ENCODE data around the gene IPO8. TPM values are rescaled to one million over a fixed set of nuclear protein-coding genes. Genes with fewer than 3 reads are reported as not detected.
"Not testable (repeated sequence)": the region's sequence is repeated elsewhere in the genome, so short reads cannot be mapped to it uniquely, and the experiment has no call there.

IPO8 gene
- total RNA-seq, 1 donor from 2014 or later, result 43.5 TPM

DNA sequence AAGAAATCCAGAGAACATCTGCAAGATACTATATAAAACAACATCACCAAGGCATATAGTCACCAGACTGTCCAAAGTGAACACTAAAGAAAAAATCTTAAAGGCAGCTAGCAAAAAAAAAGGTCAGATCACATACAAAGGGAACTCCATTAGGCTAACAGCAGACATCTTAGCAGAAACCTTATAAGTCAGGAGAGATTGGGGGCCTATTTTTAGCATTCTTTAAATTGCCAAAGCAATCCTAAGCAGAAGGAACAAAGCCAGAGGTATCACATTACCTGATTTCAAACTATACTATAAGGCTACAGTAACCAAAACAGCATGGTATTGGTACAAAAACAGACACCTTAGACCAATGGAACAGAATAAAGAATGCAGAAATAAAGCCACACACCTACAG is 92.5 kb downstream of the IPO8 start:
- TF ChIP-seq, protein P1, sequence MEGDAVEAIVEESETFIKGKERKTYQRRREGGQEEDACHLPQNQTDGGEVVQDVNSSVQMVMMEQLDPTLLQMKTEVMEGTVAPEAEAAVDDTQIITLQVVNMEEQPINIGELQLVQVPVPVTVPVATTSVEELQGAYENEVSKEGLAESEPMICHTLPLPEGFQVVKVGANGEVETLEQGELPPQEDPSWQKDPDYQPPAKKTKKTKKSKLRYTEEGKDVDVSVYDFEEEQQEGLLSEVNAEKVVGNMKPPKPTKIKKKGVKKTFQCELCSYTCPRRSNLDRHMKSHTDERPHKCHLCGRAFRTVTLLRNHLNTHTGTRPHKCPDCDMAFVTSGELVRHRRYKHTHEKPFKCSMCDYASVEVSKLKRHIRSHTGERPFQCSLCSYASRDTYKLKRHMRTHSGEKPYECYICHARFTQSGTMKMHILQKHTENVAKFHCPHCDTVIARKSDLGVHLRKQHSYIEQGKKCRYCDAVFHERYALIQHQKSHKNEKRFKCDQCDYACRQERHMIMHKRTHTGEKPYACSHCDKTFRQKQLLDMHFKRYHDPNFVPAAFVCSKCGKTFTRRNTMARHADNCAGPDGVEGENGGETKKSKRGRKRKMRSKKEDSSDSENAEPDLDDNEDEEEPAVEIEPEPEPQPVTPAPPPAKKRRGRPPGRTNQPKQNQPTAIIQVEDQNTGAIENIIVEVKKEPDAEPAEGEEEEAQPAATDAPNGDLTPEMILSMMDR (conservative IDR thresholded peaks at IDR 0.05), result no peak
- no peak overlapping the region for H3K27ac Mint-ChIP-seq (ENCODE audit: unreplicated experiment)
- H3K9me3 Mint-ChIP-seq, result peaks cover 13% of the 10 kb centered on the region
- peaks cover 6% of the 10 kb centered on the region for H3K4me1 Mint-ChIP-seq
- no peak for DNase-seq (ENCODE audit: low read depth, low spot score)
- no peak overlapping the region for H3K4me3 Mint-ChIP-seq
- H3K36me3 Mint-ChIP-seq (ENCODE audit: low read depth), result peaks cover 11% of the 10 kb centered on the region
- no peaks in the 10 kb centered on the region for H3K27me3 Mint-ChIP-seq (ENCODE audit: low read depth)

DNA sequence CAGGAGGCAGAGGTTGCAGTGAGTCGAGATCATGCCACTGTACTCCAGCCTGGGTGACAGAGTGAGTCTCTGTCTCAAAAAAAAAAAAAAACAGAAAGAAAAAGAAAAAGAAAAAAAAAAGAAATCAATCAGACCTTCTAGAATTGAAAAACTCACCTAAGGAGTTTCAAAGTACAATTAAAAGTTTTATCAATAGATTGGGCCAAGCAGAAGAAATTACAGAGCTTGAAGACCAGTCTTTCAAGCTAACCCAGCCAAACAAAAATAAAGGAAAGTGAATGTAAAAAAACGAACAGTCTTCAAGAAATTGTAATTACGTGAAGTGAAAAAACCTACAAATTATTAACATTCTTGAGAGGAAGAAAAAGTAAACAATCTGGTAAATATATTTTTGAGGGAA is 93.0 kb downstream of the IPO8 start:
- Mint-ChIP-seq H3K36me3 (ENCODE audit: low read depth) (peaks cover 9% of the 10 kb centered on the region), H3K4me1 (peaks cover 6% of the 10 kb centered on the region), H3K9me3 (peaks cover 11% of the 10 kb centered on the region), H3K4me3 (no peak overlapping the region), H3K27ac (ENCODE audit: unreplicated experiment) (no peak overlapping the region), H3K27me3 (ENCODE audit: low read depth) (no peaks in the 10 kb centered on the region)
- no peak for DNase-seq (ENCODE audit: low read depth, low spot score)
- TF ChIP-seq, protein P1 (conservative IDR thresholded peaks at IDR 0.05), result no peak

DNA sequence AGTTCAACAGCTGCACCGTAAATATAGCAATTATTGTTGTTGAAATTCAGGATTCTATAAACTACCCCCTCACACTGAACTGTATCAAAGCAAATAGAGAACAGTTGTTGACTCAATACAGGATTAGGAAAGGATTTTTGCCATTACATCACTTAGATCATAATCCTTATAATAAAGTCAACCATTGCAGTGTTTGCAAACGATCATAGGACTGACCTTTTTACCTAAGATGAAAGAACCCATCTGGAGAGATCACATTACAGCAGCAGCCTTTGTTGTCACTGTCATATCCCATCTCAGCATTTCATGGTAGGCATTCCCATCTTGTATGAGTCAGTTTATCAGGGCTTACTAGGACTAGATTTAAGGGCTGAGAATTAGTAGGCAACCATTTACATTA is 96.1 kb downstream of the IPO8 start:
- H3K36me3 Mint-ChIP-seq (ENCODE audit: low read depth), result peaks cover 15% of the 10 kb centered on the region
- H3K9me3 Mint-ChIP-seq, result peaks cover 12% of the 10 kb centered on the region
- DNase-seq (ENCODE audit: low read depth, low spot score), result no peak
- no peaks in the 10 kb centered on the region for H3K27me3 Mint-ChIP-seq (ENCODE audit: low read depth)
- TF ChIP-seq, protein P1 (conservative IDR thresholded peaks at IDR 0.05), result no peak
- no peak overlapping the region for H3K27ac Mint-ChIP-seq (ENCODE audit: unreplicated experiment)
- H3K4me3 Mint-ChIP-seq, result no peak overlapping the region
- H3K4me1 Mint-ChIP-seq, result peaks cover 6% of the 10 kb centered on the region

DNA sequence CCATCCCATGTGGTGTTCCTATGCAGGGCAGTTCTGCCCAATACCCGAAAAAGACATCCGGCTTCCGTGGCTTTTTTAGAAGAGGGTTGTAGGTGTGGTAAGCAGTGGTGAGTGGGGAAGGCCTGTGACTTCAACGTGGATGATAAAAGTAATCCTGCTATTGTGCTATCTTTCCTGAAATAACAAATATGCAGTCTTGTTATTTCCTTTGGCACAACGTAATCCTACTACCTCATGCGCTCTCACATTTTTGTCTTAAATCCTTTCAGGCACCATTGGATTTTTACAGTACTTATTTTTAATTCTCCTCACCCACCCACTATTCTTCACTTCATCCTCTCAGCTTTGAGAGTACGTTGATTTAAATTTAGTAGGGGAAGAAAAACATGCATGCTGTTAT is 96.8 kb downstream of the IPO8 start:
- peaks cover 6% of the 10 kb centered on the region for H3K4me1 Mint-ChIP-seq
- H3K27me3 Mint-ChIP-seq (ENCODE audit: low read depth), result no peaks in the 10 kb centered on the region

DNA sequence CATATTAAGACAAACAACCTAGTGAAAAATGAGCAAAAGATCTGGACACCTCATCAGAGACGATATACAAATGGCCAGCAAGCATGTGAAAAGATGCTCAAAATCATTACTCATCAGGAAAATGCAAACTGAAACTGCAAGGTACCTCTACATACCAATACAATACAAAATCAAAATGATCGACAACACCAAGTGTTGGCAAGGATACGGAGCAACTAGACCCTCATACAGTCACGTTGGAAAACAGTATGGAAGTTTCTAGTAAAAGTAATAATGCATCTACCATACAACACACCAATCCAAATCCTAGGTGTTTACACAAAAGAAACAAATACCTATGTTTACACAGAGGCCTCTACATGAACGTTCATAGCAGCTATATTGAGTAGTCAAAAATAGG is 99.9 kb downstream of the IPO8 start:
- DNase-seq (ENCODE audit: low read depth, low spot score), result no peak
- Mint-ChIP-seq H3K27ac (ENCODE audit: unreplicated experiment) (no peak overlapping the region), H3K9me3 (peaks cover 3% of the 10 kb centered on the region), H3K27me3 (ENCODE audit: low read depth) (no peaks in the 10 kb centered on the region), H3K4me3 (no peak overlapping the region), H3K4me1 (no peaks in the 10 kb centered on the region), H3K36me3 (ENCODE audit: low read depth) (peaks cover 7% of the 10 kb centered on the region)
- TF ChIP-seq, protein P1 (conservative IDR thresholded peaks at IDR 0.05), result no peak

More for the DNA sequence above, 96.8 kb downstream of the IPO8 start:
- Mint-ChIP-seq H3K4me3 (no peak overlapping the region), H3K9me3 (peaks cover 12% of the 10 kb centered on the region), H3K36me3 (ENCODE audit: low read depth) (peaks cover 15% of the 10 kb centered on the region), H3K27ac (ENCODE audit: unreplicated experiment) (no peak overlapping the region)
- TF ChIP-seq, protein P1 (conservative IDR thresholded peaks at IDR 0.05), result no peak
- DNase-seq (ENCODE audit: low read depth, low spot score), result no peak

DNA sequence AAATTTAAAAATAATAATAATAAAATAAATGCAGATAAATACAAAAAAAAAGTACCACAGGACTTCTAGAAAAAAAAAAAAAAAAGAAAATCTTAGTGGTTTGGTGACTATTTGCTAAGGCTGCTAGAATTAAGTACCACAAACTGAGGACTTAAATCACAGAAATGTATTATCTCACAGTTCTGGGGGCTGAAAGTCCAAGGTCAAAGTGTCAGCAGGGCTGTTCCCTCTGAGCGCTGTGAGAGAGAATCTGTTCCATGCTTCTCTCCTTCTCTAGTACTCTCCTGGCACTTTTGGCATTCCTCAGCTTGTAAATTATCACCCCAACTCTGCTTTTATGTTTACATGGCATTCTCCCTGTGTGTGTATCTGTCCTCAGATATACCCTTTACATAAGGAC is 101.2 kb downstream of the IPO8 start:
- Mint-ChIP-seq H3K4me1 (no peaks in the 10 kb centered on the region), H3K27me3 (ENCODE audit: low read depth) (no peaks in the 10 kb centered on the region), H3K36me3 (ENCODE audit: low read depth) (peaks cover 7% of the 10 kb centered on the region), H3K9me3 (peaks cover 4% of the 10 kb centered on the region), H3K27ac (ENCODE audit: unreplicated experiment) (no peak overlapping the region), H3K4me3 (no peak overlapping the region)
- TF ChIP-seq, protein P1 (conservative IDR thresholded peaks at IDR 0.05), result no peak
- no peak for DNase-seq (ENCODE audit: low read depth, low spot score)

DNA sequence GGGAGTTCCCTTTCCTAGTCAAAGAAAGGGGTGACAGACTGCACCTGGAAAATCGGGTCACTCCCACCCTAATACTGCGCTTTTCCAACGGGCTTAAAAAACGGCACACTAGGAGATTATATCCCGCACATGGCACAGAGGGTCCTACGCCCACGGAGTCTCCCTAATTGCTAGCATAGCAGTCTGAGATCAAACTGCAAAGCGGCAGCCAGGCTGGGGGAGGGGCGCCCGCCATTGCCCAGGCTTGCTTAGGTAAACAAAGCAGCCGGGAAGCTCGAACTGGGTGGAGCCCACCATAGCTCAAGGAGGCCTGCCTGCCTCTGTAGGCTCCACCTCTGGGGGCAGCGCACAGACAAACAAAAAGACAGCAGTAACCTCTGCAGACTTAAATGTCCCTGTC is 107.1 kb downstream of the IPO8 start:
- H3K27ac Mint-ChIP-seq (ENCODE audit: unreplicated experiment), result not testable (repeated sequence)

More for the DNA sequence above, 107.1 kb downstream of the IPO8 start:
- H3K4me3 Mint-ChIP-seq; H3K9me3 Mint-ChIP-seq; H3K4me1 Mint-ChIP-seq; DNase-seq (ENCODE audit: low read depth, low spot score); H3K36me3 Mint-ChIP-seq (ENCODE audit: low read depth); H3K27me3 Mint-ChIP-seq (ENCODE audit: low read depth): not testable (repeated sequence)

All from neural crest cell (in vitro differentiated cells).